Left renal cortex interstitium (tissue), 4 donors: ENCODE results near the gene VWC2. TPM values are rescaled to one million over a fixed set of nuclear protein-coding genes. Genes with fewer than 3 reads are reported as not detected.

ENCODE experiments used
- DNase-seq, 4 donors: peaks; one replicate each; pipeline ENCODE4 v3.0.0-alpha.2; 2013; ENCODE audit warnings: low read depth in 4 of 4, low spot score in 2 of 4, missing footprints in 1 of 4
- polyA plus RNA-seq, 4 donors: library from polyadenylated mRNA; unstranded; fragments of 120-200 nt; gene quantifications; one replicate each; pipeline ENCODE4 v1.2.1, GENCODE V29; 2013; ENCODE audit not compliant: insufficient read length in 4 of 4

VWC2 gene
- 1 to 10 TPM in 3 of 4 donors, under 1 TPM in 1; 0.89 to 1.5 (median 1.2) TPM for polyA plus RNA-seq

GRCh38 chr7:49773218-49773935 lies at the start of gene VWC2:
VWC2 (plus strand) TSS chr7:49773638; CDS start chr7:49775436, 1,798 bp downstream.
- DNase-seq: peak in 1 of 4 donors; percentile 21

- no peak for DNase-seq
These were observed 49.4 kb upstream of the VWC2 start for GRCh38 chr7:49724071-49724470.

- DNase-seq: no peak
These were observed 41.6 kb upstream of the VWC2 start for GRCh38 chr7:49731836-49732235.

GRCh38 chr7:49762666-49763065 lies 10.8 kb upstream of the VWC2 start:
- DNase-seq: no peak

GRCh38 chr7:49763791-49764190 lies 9.6 kb upstream of the VWC2 start:
- DNase-seq: no peak

GRCh38 chr7:49766966-49767365 lies 6.5 kb upstream of the VWC2 start:
- no peak for DNase-seq

GRCh38 chr7:49767719-49768118 lies 5.7 kb upstream of the VWC2 start:
- DNase-seq: no peak

GRCh38 chr7:49768254-49768653 lies 5.2 kb upstream of the VWC2 start:
- DNase-seq: no peak

GRCh38 chr7:49768835-49769234 lies 4.6 kb upstream of the VWC2 start:
- DNase-seq: no peak

- DNase-seq: no peak
These were observed 4.1 kb upstream of the VWC2 start for GRCh38 chr7:49769285-49769857.

GRCh38 chr7:49770838-49771237 lies 2.6 kb upstream of the VWC2 start:
- no peak for DNase-seq

GRCh38 chr7:49771427-49772176 lies 1.8 kb upstream of the VWC2 start:
- no peak for DNase-seq

GRCh38 chr7:49772916-49773217 lies 571 bp upstream of the VWC2 start:
- no peak for DNase-seq

GRCh38 chr7:49773936-49774458 lies 559 bp downstream of the VWC2 start:
- DNase-seq: peak in 1 of 4 donors; percentile 18

GRCh38 chr7:49774459-49775064 lies 1.1 kb downstream of the VWC2 start:
- no peak for DNase-seq

- DNase-seq: peak in 1 of 4 donors; percentile 21
These were observed 1.9 kb downstream of the VWC2 start for GRCh38 chr7:49775065-49775948.

GRCh38 chr7:49775949-49776443 lies 2.6 kb downstream of the VWC2 start:
- no peak for DNase-seq

- DNase-seq: no peak
These were observed 3.6 kb downstream of the VWC2 start for GRCh38 chr7:49776994-49777393.

- no peak for DNase-seq
These were observed 5.4 kb downstream of the VWC2 start for GRCh38 chr7:49778731-49779270.

GRCh38 chr7:49780953-49781352 lies 7.5 kb downstream of the VWC2 start:
- no peak for DNase-seq
